PFSK-1 (cell line): ENCODE measurements around the gene NLRP7.

ENCODE experiments used
- POLR2AphosphoS5 ChIP-seq: IDR thresholded peaks from 2 replicates; pipeline ENCODE4 v1.6.1; 2012; ENCODE audit warnings: low read depth, mild to moderate bottlenecking, control low read depth, low read length, moderate library complexity
- REST ChIP-seq, 2 experiments: IDR thresholded peaks; 2 replicates each; pipeline versions ENCODE4 v1.6.1 to v1.8.0; 2011 to 2012; ENCODE audit warnings: low read depth in 2 of 2, low read length in 2 of 2, control low read depth in 1 of 2, inconsistent platforms in 1 of 2, mild to moderate bottlenecking in 1 of 2, moderate library complexity in 1 of 2; ENCODE audit not compliant: insufficient read depth in 1 of 2

- no peak for TF ChIP-seq POLR2AphosphoS5
- TF ChIP-seq REST (IDR thresholded peaks at IDR 0.05; ENCODE audit: insufficient read depth in 1 of 2, low read depth in 2 of 2, low read length in 2 of 2), result no peak
These were observed 57.8 kb downstream of the NLRP7 start for GRCh38 chr19:54889566-54889965.
